Activated CD4-positive, alpha-beta T cell treated with anti-CD3 and anti-CD28 coated beads, Interleukin-2, amount 10 ng/mL, durations not matched to agents 24 days and 14 days (primary cell): ENCODE results near the gene SYDE2. TPM values are rescaled to one million over a fixed set of nuclear protein-coding genes. Genes with fewer than 3 reads are reported as not detected.
"Not testable (repeated sequence)": the region's sequence is repeated elsewhere in the genome, so short reads cannot be mapped to it uniquely, and the experiment has no call there.

Experiments used
- DNase-seq: peaks from one replicate; pipeline ENCODE4 v3.0.0; 2022
- H3K27ac Mint-ChIP-seq: one replicate; pipeline ENCODE4 v1.8.0; 2022; ENCODE audit warnings: mild to moderate bottlenecking, mixed read lengths
- H3K27me3 Mint-ChIP-seq: one replicate; pipeline ENCODE4 v1.8.0; 2022; ENCODE audit warnings: mixed read lengths
- H3K36me3 Mint-ChIP-seq: one replicate; pipeline ENCODE4 v1.8.0; 2022; ENCODE audit warnings: low read depth, mild to moderate bottlenecking, mixed read lengths
- H3K4me1 Mint-ChIP-seq: one replicate; pipeline ENCODE4 v1.8.0; 2021; ENCODE audit warnings: mixed read lengths
- H3K4me3 Mint-ChIP-seq: one replicate; pipeline ENCODE4 v1.8.0; 2022; ENCODE audit warnings: mild to moderate bottlenecking, moderate library complexity, mixed read lengths
- H3K9me3 Mint-ChIP-seq: one replicate; pipeline ENCODE4 v1.8.0; 2021; ENCODE audit warnings: mixed read lengths
- intact Hi-C: fragments of 100-400 bp; cut with micrococcal nuclease; formaldehyde crosslinking; loops from one replicate; pipeline ENCODE4 v1.15.1; 2023
- total RNA-seq: library from RNA; stranded (reverse); gene quantifications from 2 replicates; pipeline ENCODE4 v1.2.3, GENCODE V29; 2022

SYDE2 gene
- total RNA-seq, 1 donor from 2014 or later = 1.2 TPM

DNA sequence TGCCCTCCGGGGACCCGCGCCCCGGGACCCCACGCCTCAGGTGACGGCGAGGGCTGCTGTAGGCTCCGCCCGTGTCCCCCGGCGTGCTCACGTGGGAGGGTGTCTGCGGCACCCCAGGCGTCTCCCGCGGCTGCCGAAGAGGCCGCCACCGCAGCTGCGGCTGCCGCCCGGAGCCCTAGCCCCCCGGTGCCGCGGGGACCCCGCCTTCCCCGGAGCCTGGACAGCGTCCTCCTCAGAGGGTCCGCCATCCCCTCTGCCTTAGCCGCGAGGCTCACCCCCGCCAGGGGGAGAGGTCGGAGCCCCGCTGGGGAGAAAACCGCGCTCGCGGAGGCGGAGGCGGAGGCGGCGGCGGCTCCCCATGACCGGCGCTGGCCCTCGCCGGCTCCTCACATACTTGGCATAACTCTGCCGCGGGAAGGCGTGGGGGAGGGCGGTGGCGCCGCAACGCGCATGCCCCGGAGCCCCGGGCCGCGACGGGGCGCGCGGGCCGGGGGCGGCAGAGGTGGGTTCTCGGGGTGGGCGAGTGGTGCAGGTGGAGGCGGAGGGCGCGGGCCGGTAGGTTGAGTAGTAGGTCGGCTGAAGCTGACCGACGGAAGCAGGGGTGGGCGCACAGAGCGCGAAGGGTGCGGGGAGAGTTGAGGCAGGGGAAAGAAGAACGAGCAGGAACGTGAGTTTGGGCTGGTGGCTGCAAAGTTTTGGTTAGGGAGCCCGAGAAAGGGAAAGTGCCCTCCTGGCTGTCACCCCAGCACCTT lies 700 bp upstream of the SYDE2 start:
- Mint-ChIP-seq H3K27ac (peak overlapping the region; percentile 87), H3K4me1 (peaks cover 12% of the 10 kb centered on the region), H3K9me3 (no peaks in the 10 kb centered on the region), H3K4me3 (peak overlapping the region; percentile 94), H3K27me3 (peaks cover 43% of the 10 kb centered on the region), H3K36me3 (no peaks in the 10 kb centered on the region)
- peak; percentile 88 for DNase-seq
- intact Hi-C loops = loop anchor here (2.0 to 5.0 kb wide), 5 partner anchors 54 to 376 kb away; partner anchors contain the start of genes C1orf52 and MCOLN2

GRCh38 chr1:85199667-85200462 lies 951 bp downstream of the SYDE2 start:
- peaks cover 12% of the 10 kb centered on the region for H3K4me1 Mint-ChIP-seq
- H3K27me3 Mint-ChIP-seq = peaks cover 37% of the 10 kb centered on the region
- intact Hi-C loops = loop anchor here (2.0 to 5.0 kb wide), 5 partner anchors 53 to 377 kb away; partner anchors contain the start of genes C1orf52 and MCOLN2
- H3K36me3 Mint-ChIP-seq = no peaks in the 10 kb centered on the region
- DNase-seq = no peak
- H3K27ac Mint-ChIP-seq = peak overlapping the region; percentile 8
- peak overlapping the region; percentile 79 for H3K4me3 Mint-ChIP-seq
- no peaks in the 10 kb centered on the region for H3K9me3 Mint-ChIP-seq

DNA sequence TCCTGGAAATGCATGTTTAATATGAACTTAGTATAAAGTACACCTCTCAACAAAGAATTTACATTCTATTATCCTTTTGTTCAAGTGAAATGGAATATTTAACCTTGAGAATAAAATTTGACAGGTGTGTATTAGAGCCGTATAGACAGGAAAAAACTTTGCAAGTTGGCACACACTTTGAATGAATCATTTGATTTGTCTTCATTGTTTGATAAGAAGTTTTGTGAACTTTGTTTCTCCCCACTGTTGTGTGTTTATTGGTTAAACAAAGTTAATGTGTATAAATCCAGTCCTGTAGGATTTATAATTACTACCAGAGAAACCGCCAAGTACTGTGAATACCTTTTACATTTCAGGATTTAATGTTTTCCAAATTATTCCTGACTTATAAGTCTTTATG lies 2.0 kb downstream of the SYDE2 start:
- H3K27ac Mint-ChIP-seq = no peak overlapping the region
- no peaks in the 10 kb centered on the region for H3K9me3 Mint-ChIP-seq
- intact Hi-C loops = no loop called here
- no peak for DNase-seq
- no peaks in the 10 kb centered on the region for H3K36me3 Mint-ChIP-seq
- H3K27me3 Mint-ChIP-seq = peaks cover 33% of the 10 kb centered on the region
- H3K4me3 Mint-ChIP-seq = no peak overlapping the region
- H3K4me1 Mint-ChIP-seq = peaks cover 12% of the 10 kb centered on the region

- Mint-ChIP-seq H3K4me3 (no peak overlapping the region), H3K4me1 (peaks cover 7% of the 10 kb centered on the region), H3K9me3 (no peaks in the 10 kb centered on the region), H3K36me3 (no peaks in the 10 kb centered on the region), H3K27me3 (peaks cover 18% of the 10 kb centered on the region), H3K27ac (no peak overlapping the region)
- intact Hi-C loops = no loop called here
- DNase-seq = no peak
Observed at GRCh38 chr1:85196358-85196757, 4.5 kb downstream of the SYDE2 start.

DNA sequence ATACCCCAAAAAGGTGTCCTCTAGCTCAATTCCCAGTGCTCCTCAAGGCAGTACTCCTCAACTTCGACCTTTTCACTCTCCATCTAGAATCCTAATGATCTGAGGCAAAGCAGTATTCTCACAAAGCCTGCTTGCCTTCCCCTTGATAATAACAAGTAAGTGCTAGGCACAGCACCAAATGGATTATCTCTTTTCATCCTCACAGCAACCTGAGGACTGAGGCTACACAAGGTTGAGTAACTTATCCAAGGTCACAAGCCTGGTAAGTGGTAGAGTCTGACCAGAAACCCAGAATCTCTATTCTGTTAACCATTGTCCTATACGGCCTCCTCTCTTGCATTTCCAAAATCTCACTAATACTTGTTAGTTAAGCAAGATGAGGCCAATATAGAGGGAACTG lies 5.1 kb downstream of the SYDE2 start:
- Mint-ChIP-seq H3K27ac (no peak overlapping the region), H3K4me3 (no peak overlapping the region), H3K36me3 (no peaks in the 10 kb centered on the region), H3K4me1 (peaks cover 7% of the 10 kb centered on the region), H3K27me3 (peaks cover 18% of the 10 kb centered on the region), H3K9me3 (no peaks in the 10 kb centered on the region)
- no peak for DNase-seq
- intact Hi-C loops = no loop called here

DNA sequence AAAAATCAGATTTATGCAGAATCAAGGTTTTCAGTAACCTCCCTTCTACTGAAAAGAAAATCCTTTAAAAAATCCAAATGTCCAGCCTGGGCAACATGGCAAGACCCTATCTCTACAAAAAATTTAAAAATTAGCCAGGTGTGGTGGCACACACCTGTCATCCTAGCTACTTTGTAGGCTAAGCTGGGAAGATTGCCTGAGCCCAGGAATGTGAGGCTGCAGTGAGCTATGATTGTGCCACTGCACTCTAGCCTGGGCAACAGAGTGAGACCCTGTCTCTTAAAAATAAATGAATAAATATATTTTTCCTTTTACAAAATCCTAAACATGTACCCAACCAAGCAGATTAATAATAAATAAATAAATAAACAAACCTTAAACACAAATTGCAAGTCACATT lies 8.7 kb downstream of the SYDE2 start:
- H3K9me3 Mint-ChIP-seq, intact Hi-C loops, H3K27ac Mint-ChIP-seq, DNase-seq, H3K36me3 Mint-ChIP-seq, H3K4me1 Mint-ChIP-seq, H3K4me3 Mint-ChIP-seq, H3K27me3 Mint-ChIP-seq: not testable (repeated sequence)

DNA sequence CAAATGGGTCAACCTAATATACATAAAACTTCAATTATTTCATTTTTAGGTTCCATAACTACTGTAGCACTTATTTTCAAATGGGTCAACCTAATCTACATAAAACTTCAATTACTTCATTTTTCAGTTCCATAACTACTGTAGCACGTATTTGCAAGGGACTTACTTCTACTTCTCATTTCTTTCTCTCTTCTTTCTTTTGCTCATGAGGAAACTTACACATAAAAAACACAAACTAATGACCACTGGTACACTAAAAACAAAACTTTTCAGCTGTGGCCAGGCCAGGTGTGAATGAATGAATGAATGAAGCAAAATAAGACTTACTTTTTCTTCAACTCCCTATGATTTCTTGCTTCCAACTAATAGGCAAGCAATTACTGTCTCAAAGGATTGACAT lies 11.7 kb downstream of the SYDE2 start:
- no peaks in the 10 kb centered on the region for H3K4me1 Mint-ChIP-seq
- H3K27me3 Mint-ChIP-seq = no peaks in the 10 kb centered on the region
- H3K4me3 Mint-ChIP-seq = no peak overlapping the region
- no peak for DNase-seq
- H3K9me3 Mint-ChIP-seq = no peaks in the 10 kb centered on the region
- no peak overlapping the region for H3K27ac Mint-ChIP-seq
- intact Hi-C loops = no loop called here
- no peaks in the 10 kb centered on the region for H3K36me3 Mint-ChIP-seq

DNA sequence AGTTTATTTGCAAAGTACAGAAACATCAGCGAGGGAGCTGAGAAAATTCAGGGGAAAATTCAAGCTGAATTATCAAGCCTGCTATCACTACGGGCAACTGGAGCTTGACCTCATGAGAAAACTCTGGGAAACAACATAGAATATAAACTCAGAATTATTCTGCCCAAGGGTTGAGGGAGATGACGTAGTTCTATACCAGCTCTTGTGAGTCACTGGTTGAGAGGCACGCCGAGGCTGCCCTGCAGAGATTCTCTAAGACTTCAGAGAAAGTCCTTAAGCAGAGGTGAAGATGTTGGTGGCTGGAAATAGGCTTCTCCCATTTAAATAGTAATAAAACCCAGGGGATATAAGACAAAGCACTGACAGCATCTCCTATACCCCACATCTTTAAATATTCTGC lies 12.3 kb downstream of the SYDE2 start:
- intact Hi-C loops = no loop called here
- no peaks in the 10 kb centered on the region for H3K9me3 Mint-ChIP-seq
- H3K4me3 Mint-ChIP-seq = no peak overlapping the region
- no peaks in the 10 kb centered on the region for H3K27me3 Mint-ChIP-seq
- no peak overlapping the region for H3K27ac Mint-ChIP-seq
- no peaks in the 10 kb centered on the region for H3K4me1 Mint-ChIP-seq
- H3K36me3 Mint-ChIP-seq = no peaks in the 10 kb centered on the region
- DNase-seq = no peak

GRCh38 chr1:85187021-85187420 lies 13.8 kb downstream of the SYDE2 start:
- H3K27me3 Mint-ChIP-seq, H3K36me3 Mint-ChIP-seq, H3K27ac Mint-ChIP-seq, H3K9me3 Mint-ChIP-seq, intact Hi-C loops, DNase-seq, H3K4me1 Mint-ChIP-seq, H3K4me3 Mint-ChIP-seq: not testable (repeated sequence)

DNA sequence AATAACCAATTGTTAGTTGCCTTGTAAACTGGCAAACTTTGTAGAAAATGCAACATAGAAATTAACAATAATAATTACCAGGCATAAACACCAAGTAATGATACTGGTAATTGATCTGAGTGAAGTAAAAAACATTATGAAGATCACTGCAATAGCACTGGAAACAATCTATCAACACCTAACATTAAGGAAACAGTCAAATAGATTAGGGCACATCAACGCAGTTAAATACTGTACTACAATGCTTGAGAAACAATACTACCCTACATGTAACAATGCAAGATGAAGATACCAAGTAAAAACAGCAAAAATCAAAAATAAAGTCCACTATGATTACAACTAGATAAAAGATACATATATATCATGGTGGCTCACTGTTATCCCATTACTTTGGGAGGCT lies 16.6 kb downstream of the SYDE2 start:
- Mint-ChIP-seq H3K4me3 (no peak overlapping the region), H3K9me3 (no peaks in the 10 kb centered on the region), H3K27ac (no peak overlapping the region), H3K36me3 (no peaks in the 10 kb centered on the region), H3K27me3 (no peaks in the 10 kb centered on the region), H3K4me1 (peaks cover 6% of the 10 kb centered on the region)
- no peak for DNase-seq
- intact Hi-C loops = no loop called here

DNA sequence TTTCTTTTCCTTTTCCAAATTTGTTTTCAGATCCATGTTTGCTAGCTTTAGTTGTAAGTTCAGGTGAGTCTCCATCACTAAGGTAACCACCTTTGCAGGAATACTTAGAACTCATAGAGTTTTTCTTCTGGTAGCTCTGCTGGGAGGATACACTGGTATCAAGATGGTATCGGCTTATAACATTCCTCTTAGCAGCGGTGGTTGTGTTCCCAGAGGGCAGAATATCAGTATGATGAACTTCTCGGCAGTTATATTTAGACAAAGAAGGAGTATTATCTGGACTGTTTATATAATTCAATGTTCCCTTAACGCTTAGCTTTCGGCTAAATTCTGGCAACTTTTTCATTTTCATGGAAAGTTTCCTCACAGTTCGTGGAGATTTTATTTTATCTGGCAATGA lies 18.1 kb downstream of the SYDE2 start:
- H3K36me3 Mint-ChIP-seq = no peaks in the 10 kb centered on the region
- H3K4me1 Mint-ChIP-seq = peaks cover 10% of the 10 kb centered on the region
- intact Hi-C loops = no loop called here
- no peak overlapping the region for H3K27ac Mint-ChIP-seq
- H3K9me3 Mint-ChIP-seq = peaks cover under 1% of the 10 kb centered on the region
- no peak overlapping the region for H3K4me3 Mint-ChIP-seq
- DNase-seq = no peak
- H3K27me3 Mint-ChIP-seq = no peaks in the 10 kb centered on the region

DNA sequence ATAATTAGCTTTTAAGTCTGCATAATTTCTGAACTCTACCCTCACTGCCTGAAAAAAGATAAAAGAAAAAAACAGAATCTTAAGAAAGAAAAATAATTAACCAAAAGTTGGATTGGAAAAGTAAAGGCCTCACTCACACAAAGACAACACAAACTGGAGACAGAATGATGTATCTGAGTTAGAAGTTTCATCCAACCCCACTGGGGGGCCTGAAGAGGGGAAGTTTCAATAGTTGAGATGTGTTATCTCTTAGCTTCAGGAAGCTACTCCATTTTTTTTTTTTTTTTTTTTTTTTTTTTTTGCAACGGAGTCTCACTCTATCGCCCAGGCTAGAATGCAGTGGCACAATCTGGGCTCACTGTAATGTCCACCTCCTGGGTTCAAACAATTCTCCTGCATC lies 19.9 kb downstream of the SYDE2 start:
- DNase-seq = no peak
- Mint-ChIP-seq H3K36me3 (no peaks in the 10 kb centered on the region), H3K4me1 (peaks cover 10% of the 10 kb centered on the region), H3K27me3 (no peaks in the 10 kb centered on the region), H3K9me3 (peaks cover 7% of the 10 kb centered on the region), H3K27ac (no peak overlapping the region), H3K4me3 (no peak overlapping the region)
- intact Hi-C loops = no loop called here

- H3K4me3 Mint-ChIP-seq = peak overlapping the region; percentile 2
- H3K27ac Mint-ChIP-seq = no peak overlapping the region
Observed at GRCh38 chr1:85179522-85179921, 21.3 kb downstream of the SYDE2 start.

DNA sequence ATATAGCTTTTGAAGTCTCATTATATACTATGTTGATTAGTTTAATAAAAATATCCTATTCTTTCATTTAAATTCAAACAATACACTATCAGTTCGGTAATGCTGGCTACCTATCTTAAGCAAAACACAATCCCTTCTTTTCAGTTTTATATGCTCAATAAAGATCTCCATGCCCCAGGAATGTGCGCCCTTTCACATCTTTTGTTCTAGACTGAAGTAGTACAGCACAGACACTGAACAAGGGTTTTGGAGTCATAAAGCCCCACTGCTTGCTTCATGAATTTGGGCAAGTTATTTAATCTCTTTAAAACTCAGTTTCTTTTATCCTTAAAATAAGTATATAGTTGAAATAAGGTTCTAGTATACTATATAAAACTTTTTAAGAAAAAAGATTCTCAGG lies 22.4 kb downstream of the SYDE2 start:
- Mint-ChIP-seq H3K27me3 (no peaks in the 10 kb centered on the region), H3K27ac (no peak overlapping the region), H3K4me1 (peaks cover 10% of the 10 kb centered on the region), H3K36me3 (no peaks in the 10 kb centered on the region), H3K4me3 (no peak overlapping the region), H3K9me3 (peaks cover 7% of the 10 kb centered on the region)
- DNase-seq = no peak
- intact Hi-C loops = no loop called here

More at GRCh38 chr1:85179522-85179921, 21.3 kb downstream of the SYDE2 start:
- H3K36me3 Mint-ChIP-seq = no peaks in the 10 kb centered on the region
- intact Hi-C loops = no loop called here
- peaks cover 7% of the 10 kb centered on the region for H3K9me3 Mint-ChIP-seq
- H3K4me1 Mint-ChIP-seq = peaks cover 10% of the 10 kb centered on the region
- peak; percentile 61 for DNase-seq
- no peaks in the 10 kb centered on the region for H3K27me3 Mint-ChIP-seq
